ENCODE measurements around the gene AXL. TPM values are rescaled to one million over a fixed set of nuclear protein-coding genes. Genes with fewer than 3 reads are reported as not detected.
"Not testable (repeated sequence)": the region's sequence is repeated elsewhere in the genome, so short reads cannot be mapped to it uniquely, and the experiment has no call there.

Gene AXL
- polyA plus RNA-seq (2013, experiment 1 of 2; ENCODE audit: insufficient read length), result 181 TPM
- polyA plus RNA-seq (2013, experiment 2 of 2; ENCODE audit: insufficient read length), result 181 TPM

- peak; percentile 85 for DNase-seq
These were observed at the start of gene AXL for GRCh38 chr19:41218615-41219507. Gene AXL (plus strand): TSS chr19:41219223. CDS start chr19:41219393, 170 bp downstream.

DNA sequence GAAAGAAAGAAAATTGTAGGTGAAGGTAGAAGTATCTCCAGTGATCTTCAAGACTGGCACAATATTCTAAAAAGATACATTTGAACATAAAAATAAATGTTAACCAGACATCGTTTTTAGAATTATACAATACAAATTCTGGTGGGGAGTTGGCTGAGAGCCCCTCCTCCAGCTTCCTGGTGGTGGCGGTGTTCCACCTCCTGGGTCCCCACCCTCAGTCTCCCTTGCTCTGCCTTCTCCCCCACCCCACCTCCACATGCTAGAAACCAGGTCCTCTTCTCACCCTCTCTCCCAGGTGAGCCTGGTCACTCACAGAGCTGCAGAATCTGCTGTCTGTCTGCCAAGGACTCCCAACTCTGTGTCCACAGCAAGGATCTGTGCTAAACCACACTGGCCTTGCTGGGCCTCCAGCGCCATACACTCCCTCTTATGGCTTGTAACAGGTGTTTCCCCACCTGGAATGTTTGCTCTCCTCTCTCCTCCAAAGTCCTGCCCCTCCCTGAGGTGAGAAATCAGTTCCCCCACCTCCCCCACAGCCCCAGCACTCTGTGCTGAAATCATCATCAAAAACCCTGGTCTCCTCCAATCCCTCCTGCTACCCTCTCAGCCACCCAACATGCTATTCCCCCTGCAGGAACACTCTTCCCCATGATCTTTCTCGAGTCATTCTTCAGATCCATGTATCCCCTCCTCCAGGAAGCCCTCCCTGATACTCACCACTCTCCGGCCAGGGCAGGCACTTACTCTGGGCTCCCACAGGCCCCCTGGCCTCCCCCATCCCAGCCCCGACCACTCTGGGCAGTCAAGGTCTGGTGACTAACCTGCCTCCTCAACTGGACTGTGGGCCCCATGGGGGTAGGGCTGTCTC is 46.5 kb upstream of the AXL start:
- DNase-seq, result no peak

DNA sequence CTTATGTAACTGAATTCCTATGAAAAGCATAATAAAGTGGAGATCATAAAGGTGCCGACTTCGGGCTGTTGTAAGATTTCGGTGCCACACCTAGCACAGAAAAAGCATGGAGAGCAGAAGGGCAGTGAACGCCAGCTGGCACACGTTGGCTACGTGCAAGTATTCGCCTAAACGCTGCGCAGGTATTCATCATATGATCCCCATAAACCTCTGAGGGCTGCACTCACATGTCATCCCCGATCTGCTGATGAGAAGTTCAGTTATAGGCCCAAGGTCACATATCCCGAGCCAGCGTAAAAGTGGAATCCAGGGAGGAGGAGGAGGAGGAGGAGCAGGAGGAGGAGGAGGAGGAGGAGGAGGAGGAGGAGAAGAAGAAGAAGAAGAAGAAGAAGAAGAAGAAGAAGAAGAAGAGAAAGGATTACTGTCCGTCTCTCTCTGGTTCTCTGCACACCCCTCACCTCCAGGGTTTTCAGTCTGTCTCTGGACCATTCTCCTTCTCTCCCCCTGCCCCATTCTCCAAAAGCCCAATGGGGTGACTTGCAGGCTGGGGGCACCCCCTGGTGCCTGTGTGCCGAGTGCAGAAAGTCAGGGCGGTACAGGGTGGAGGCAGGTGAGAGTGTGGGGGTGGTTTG is 44.6 kb upstream of the AXL start:
- DNase-seq, result no peak

- peak; percentile 70 for DNase-seq
These were observed 42.9 kb upstream of the AXL start for GRCh38 chr19:41175801-41176777.

DNA sequence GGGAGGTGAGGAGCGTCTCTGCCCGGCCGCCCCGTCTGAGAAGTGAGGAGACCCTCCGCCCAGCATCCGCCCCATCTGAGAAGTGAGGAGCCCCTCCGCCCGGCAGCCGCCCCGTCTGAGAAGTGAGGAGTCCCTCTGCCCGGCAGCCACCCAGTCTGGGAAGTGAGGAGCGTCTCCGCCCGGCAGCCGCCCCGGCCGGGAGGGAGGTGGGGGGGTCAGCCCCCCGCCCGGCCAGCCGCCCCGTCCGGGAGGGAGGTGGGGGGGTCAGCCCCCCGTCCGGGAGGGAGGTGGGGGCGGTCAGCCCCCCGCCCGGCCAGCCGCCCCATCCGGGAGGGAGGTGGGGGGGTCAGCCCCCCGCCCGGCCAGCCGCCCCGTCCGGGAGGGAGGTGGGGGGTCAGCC is 38.9 kb upstream of the AXL start:
- DNase-seq, result not testable (repeated sequence)

GRCh38 chr19:41186971-41187883 is 31.8 kb upstream of the AXL start:
- DNase-seq, result no peak

GRCh38 chr19:41187884-41188279 is 31.1 kb upstream of the AXL start:
- no peak for DNase-seq

- no peak for DNase-seq
These were observed 29.5 kb upstream of the AXL start for GRCh38 chr19:41189425-41190065.

GRCh38 chr19:41192574-41193429 is 26.2 kb upstream of the AXL start, which contains the start of gene CYP2S1:
Gene CYP2S1 (plus strand): TSS chr19:41193219. CDS start chr19:41193265, 46 bp downstream.
- no peak for DNase-seq

GRCh38 chr19:41193430-41194156 is 25.4 kb upstream of the AXL start:
- DNase-seq, result no peak

- DNase-seq, result no peak
These were observed 24.9 kb upstream of the AXL start for GRCh38 chr19:41194157-41194552.

- no peak for DNase-seq
These were observed 23.1 kb upstream of the AXL start for GRCh38 chr19:41195675-41196497.

DNA sequence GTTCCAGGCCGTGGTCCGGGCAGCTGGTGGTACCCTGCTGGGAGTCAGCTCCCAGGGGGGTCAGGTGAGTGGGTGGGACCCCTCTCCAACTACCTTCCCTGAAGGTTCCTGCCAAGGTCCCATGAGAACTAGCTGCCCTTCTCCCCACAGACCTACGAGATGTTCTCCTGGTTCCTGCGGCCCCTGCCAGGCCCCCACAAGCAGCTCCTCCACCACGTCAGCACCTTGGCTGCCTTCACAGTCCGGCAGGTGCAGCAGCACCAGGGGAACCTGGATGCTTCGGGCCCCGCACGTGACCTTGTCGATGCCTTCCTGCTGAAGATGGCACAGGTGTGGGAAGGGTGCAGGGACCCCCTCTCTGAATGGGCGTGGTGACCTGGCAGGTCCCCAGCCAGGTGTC is 20.5 kb upstream of the AXL start:
- no peak for DNase-seq

GRCh38 chr19:41203371-41203770 is 15.7 kb upstream of the AXL start:
- no peak for DNase-seq

GRCh38 chr19:41204338-41204737 is 14.7 kb upstream of the AXL start:
- peak; percentile 85 for DNase-seq

DNA sequence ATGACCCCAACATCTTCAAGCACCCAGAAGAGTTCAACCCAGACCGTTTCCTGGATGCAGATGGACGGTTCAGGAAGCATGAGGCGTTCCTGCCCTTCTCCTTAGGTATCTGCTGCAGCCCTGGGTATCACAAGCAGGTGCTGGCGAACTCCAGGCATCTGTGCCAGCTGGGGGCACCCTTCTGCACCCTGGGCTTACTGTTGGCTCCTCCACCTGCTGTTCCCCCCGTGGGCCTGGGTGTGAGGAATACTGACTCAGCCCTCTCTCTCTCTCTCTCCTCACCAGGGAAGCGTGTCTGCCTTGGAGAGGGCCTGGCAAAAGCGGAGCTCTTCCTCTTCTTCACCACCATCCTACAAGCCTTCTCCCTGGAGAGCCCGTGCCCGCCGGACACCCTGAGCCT is 13.0 kb upstream of the AXL start:
- no peak for DNase-seq

DNA sequence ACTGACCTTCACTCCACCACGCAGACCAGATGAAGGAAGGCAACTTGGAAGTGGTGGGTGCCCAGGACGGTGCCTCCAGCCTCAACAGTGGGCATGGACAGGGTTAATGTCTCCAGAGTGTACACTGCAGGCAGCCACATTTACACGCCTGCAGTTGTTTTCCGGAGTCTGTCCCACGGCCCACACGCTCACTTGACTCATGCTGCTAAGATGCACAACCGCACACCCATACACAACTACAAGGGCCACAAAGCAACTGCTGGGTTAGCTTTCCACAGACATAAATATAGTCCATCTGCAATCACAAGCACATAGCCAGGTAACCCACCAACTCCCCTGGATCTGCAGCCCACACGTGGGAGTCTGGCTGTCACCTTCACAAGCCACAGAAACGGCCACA is 12.6 kb upstream of the AXL start:
- DNase-seq, result no peak

Data from fibroblast of skin of scalp (primary cell).